Stimulated activated naive CD8-positive, alpha-beta T cell treated with anti-CD3 and anti-CD28 coated beads, Interleukin-15, amount 100 ng/mL, for 72 hours (primary cell): ENCODE results near the gene SLFN5.

Experiments used
- ATAC-seq: fragments of 150-1000 bp; cut with Tn5 transposase; 2 replicates; pipeline ENCODE4 v1.10.0; 2021; ENCODE audit warnings: mild to moderate bottlenecking, moderate library complexity
- DNase-seq, 2 donors: peaks; one replicate each; pipeline ENCODE4 v3.0.0; 2021 to 2022
- H3K27ac Mint-ChIP-seq, 2 donors: one replicate each; pipeline ENCODE4 v1.8.0; 2022; ENCODE audit warnings: mild to moderate bottlenecking in 2 of 2, mixed read lengths in 2 of 2, moderate library complexity in 2 of 2
- H3K27me3 Mint-ChIP-seq: one replicate; pipeline ENCODE4 v1.8.0; 2022; ENCODE audit warnings: mixed read lengths
- H3K4me1 Mint-ChIP-seq: one replicate; pipeline ENCODE4 v1.8.0; 2022; ENCODE audit warnings: mild to moderate bottlenecking, mixed read lengths
- H3K4me3 Mint-ChIP-seq, 2 donors: one replicate each; pipeline ENCODE4 v1.8.0; 2022; ENCODE audit warnings: mild to moderate bottlenecking in 2 of 2, mixed read lengths in 2 of 2, moderate library complexity in 1 of 2
- H3K9me3 Mint-ChIP-seq, 2 donors: one replicate each; pipeline ENCODE4 v1.8.0; 2022; ENCODE audit warnings: mixed read lengths in 2 of 2

The SLFN5 gene

GRCh38 chr17:35235289-35235688, 7.6 kb upstream of the SLFN5 start:
- Mint-ChIP-seq H3K9me3 (peaks cover 5 to 8% of the 10 kb centered on the region in 2 donors), H3K4me1 (peaks cover 95% of the 10 kb centered on the region), H3K27me3 (no peaks in the 10 kb centered on the region), H3K27ac (peak overlapping the region in 1 of 2 donors; percentile 19), H3K4me3 (peak overlapping the region in 1 of 2 donors; percentile 59)
- ATAC-seq, result peak; percentile 27
- DNase-seq, result no peak

- Mint-ChIP-seq H3K9me3 (peaks cover under 1 to 2% of the 10 kb centered on the region in 2 donors), H3K4me3 (peak overlapping the region in 1 of 2 donors; percentile 38), H3K27me3 (no peaks in the 10 kb centered on the region), H3K27ac (no peak overlapping the region), H3K4me1 (peaks cover 92% of the 10 kb centered on the region)
- peak; percentile 53 for ATAC-seq
- no peak for DNase-seq
Measured at GRCh38 chr17:35235917-35236316, 7.0 kb upstream of the SLFN5 start.

DNA sequence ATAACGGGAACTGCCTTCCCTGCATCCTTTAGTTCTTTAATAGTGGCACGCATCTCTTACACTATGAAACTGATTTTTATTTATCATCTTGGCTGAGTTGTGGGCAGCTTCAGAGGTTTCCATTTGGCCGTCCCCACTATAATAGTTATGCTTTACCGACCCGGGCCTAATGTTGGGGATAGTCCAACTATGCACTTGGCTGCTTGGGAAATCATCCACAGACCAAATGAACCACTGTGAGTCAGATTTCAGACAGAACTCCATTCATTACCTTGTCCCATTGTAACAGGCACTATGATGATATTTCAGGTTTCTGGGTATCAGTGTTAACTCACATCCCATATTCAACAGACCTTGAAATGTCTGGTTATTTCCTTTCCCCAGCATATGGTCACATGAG, 6.1 kb upstream of the SLFN5 start:
- DNase-seq, result no peak
- ATAC-seq, result no peak
- Mint-ChIP-seq H3K9me3 (no peaks in the 10 kb centered on the region), H3K4me1 (peaks cover 92% of the 10 kb centered on the region), H3K27me3 (no peaks in the 10 kb centered on the region), H3K27ac (no peak overlapping the region), H3K4me3 (no peak overlapping the region)

DNA sequence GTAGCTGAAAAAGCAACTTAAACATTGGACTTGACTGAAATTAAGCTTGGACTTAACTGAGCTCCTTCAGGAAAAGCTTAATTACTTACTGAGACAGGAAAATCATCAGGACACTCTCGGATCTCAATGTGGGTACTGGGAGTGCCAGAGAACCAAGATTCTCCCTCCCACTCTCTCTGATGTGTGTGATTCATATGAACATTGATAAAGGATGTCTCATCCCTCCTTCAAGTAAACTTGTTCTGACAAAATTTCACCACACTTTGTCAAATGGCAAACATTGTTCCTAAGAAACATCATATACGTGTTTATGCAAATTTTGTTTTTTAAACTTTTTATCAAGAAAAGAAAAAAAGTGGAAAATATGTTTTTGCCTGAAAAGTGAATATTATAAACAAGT, 4.1 kb upstream of the SLFN5 start:
- Mint-ChIP-seq H3K4me1 (peaks cover 79% of the 10 kb centered on the region), H3K9me3 (no peaks in the 10 kb centered on the region), H3K4me3 (peak overlapping the region; percentile 99 to 100), H3K27ac (peak overlapping the region in 1 of 2 donors; percentile 83), H3K27me3 (no peaks in the 10 kb centered on the region)
- ATAC-seq (peak; percentile 14), DNase-seq (peak in 1 of 2 donors; percentile 15)

- DNase-seq (no peak), ATAC-seq (no peak)
- Mint-ChIP-seq H3K4me1 (peaks cover 82% of the 10 kb centered on the region), H3K27me3 (no peaks in the 10 kb centered on the region), H3K4me3 (peak overlapping the region; percentile 99 to 100), H3K27ac (peak overlapping the region in 1 of 2 donors; percentile 9), H3K9me3 (no peaks in the 10 kb centered on the region)
Measured at GRCh38 chr17:35239823-35240222, 3.0 kb upstream of the SLFN5 start.

DNA sequence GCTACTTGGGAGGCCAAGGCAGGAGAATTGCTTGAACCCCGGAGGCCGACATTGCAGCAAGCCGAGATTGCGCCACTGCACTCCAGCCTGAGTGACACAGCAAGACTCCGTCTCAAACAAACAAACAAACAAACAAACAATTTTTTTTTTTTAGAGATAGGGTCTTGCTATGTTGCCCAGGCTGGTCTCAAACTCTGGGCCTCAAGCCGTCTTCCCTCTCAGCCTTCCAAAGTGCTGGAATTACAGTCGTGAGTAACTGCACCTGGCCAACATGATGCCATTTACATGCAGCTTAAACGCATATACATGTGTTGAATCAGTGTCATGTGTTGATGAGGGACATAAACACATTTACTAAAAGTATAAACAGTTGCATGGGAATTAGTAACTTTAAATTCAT, 2.0 kb upstream of the SLFN5 start:
- Mint-ChIP-seq H3K4me3 (peak overlapping the region; percentile 99 to 100), H3K27ac (peak overlapping the region; percentile 49 to 100), H3K4me1 (peaks cover 81% of the 10 kb centered on the region), H3K9me3 (no peaks in the 10 kb centered on the region), H3K27me3 (no peaks in the 10 kb centered on the region)
- no peak for ATAC-seq
- DNase-seq, result no peak

- Mint-ChIP-seq H3K4me3 (peak overlapping the region; percentile 99 to 100), H3K9me3 (no peaks in the 10 kb centered on the region), H3K27me3 (no peaks in the 10 kb centered on the region), H3K27ac (peak overlapping the region; percentile 98 to 100), H3K4me1 (peaks cover 76% of the 10 kb centered on the region)
- peak; percentile 26 to 47 for DNase-seq
- no peak for ATAC-seq
Measured at GRCh38 chr17:35241520-35241919, 1.4 kb upstream of the SLFN5 start.

- no peaks in the 10 kb centered on the region for H3K9me3 Mint-ChIP-seq
- H3K4me1 Mint-ChIP-seq, result peaks cover 75% of the 10 kb centered on the region
- H3K27ac Mint-ChIP-seq, result peak overlapping the region; percentile 98 to 100
- H3K4me3 Mint-ChIP-seq, result peak overlapping the region; percentile 99 to 100
- DNase-seq, result peak; percentile 87 to 94
- ATAC-seq, result peak; percentile 68
- no peaks in the 10 kb centered on the region for H3K27me3 Mint-ChIP-seq
Measured at GRCh38 chr17:35242158-35242804, 591 bp upstream of the SLFN5 start.

GRCh38 chr17:35243561-35244340, 879 bp downstream of the SLFN5 start:
- Mint-ChIP-seq H3K9me3 (no peaks in the 10 kb centered on the region), H3K27ac (peak overlapping the region; percentile 100), H3K4me3 (peak overlapping the region; percentile 99 to 100), H3K27me3 (no peaks in the 10 kb centered on the region), H3K4me1 (peaks cover 75% of the 10 kb centered on the region)
- ATAC-seq (peak; percentile 65), DNase-seq (peak; percentile 65 to 82)

DNA sequence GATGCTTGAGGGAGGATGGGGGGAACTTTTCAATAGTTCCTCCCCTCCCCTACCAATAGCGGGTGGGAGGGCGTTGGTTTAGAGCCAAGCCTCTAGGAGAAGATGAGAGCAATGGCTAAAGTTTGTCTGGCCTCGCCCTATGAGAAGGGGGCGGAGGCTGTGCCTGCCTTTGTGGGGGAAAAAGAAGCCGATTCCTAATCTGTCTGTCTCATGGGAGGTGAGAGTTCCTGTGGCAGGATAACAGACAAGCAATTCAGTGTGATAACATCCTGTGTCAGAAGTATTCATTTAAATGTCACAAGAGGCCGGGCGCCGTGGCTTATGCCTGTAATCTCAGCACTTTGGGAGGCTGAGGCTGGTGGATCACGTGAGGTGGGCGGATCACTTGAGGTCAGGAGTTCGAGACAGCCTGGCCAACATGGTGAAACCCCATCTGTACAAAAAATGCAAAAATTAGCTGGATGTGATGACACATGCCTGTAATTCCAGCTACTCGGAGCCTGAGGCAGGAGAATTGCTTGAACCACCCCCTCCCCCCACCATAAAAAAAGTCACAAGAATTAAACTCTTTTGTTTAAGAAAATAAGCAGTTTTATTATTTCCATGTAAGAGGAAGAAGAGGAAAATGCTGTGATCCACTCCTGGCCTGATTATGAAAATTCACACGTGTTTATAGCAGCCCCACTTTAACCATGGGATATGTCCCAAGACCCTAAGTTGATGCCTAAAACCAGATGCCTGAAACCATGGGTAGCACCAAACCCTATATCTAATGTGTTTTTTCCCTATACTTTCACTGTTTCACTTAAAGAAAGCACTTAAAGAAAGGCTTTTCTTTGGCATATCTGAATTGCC, 1.7 kb downstream of the SLFN5 start:
- H3K27ac Mint-ChIP-seq, result peak overlapping the region; percentile 100
- ATAC-seq (peak; percentile 72), DNase-seq (peak; percentile 82 to 95)
- H3K27me3 Mint-ChIP-seq, result no peaks in the 10 kb centered on the region
- H3K4me1 Mint-ChIP-seq, result peaks cover 71% of the 10 kb centered on the region
- no peaks in the 10 kb centered on the region for H3K9me3 Mint-ChIP-seq
- peak overlapping the region; percentile 99 to 100 for H3K4me3 Mint-ChIP-seq

GRCh38 chr17:35245196-35245486, 2.3 kb downstream of the SLFN5 start:
- peak overlapping the region; percentile 100 for H3K27ac Mint-ChIP-seq
- H3K9me3 Mint-ChIP-seq, result no peaks in the 10 kb centered on the region
- DNase-seq, result peak; percentile 40 to 63
- H3K27me3 Mint-ChIP-seq, result no peaks in the 10 kb centered on the region
- H3K4me3 Mint-ChIP-seq, result peak overlapping the region; percentile 99 to 100
- ATAC-seq, result peak; percentile 49
- H3K4me1 Mint-ChIP-seq, result peaks cover 71% of the 10 kb centered on the region

GRCh38 chr17:35252651-35253050, 9.8 kb downstream of the SLFN5 start:
- ATAC-seq, result no peak
- Mint-ChIP-seq H3K27me3 (no peaks in the 10 kb centered on the region), H3K4me3 (peak overlapping the region in 1 of 2 donors; percentile 8), H3K27ac (no peak overlapping the region), H3K9me3 (no peaks in the 10 kb centered on the region), H3K4me1 (peaks cover 81% of the 10 kb centered on the region)
- no peak for DNase-seq

GRCh38 chr17:35254107-35254773, 11.4 kb downstream of the SLFN5 start:
- Mint-ChIP-seq H3K4me1 (peaks cover 84% of the 10 kb centered on the region), H3K4me3 (peak overlapping the region in 1 of 2 donors; percentile 16), H3K27me3 (no peaks in the 10 kb centered on the region), H3K27ac (peak overlapping the region; percentile 1 to 95), H3K9me3 (peaks cover 0 to 6% of the 10 kb centered on the region in 2 donors)
- no peak for DNase-seq
- no peak for ATAC-seq

- H3K27me3 Mint-ChIP-seq, result no peaks in the 10 kb centered on the region
- H3K9me3 Mint-ChIP-seq, result peaks cover 0 to 6% of the 10 kb centered on the region in 2 donors
- peak overlapping the region in 1 of 2 donors; percentile 33 for H3K27ac Mint-ChIP-seq
- ATAC-seq (no peak), DNase-seq (no peak)
- H3K4me3 Mint-ChIP-seq, result no peak overlapping the region
- H3K4me1 Mint-ChIP-seq, result peaks cover 85% of the 10 kb centered on the region
Measured at GRCh38 chr17:35255316-35255715, 12.4 kb downstream of the SLFN5 start.

- ATAC-seq, result peak; percentile 45
- no peaks in the 10 kb centered on the region for H3K27me3 Mint-ChIP-seq
- H3K27ac Mint-ChIP-seq, result peak overlapping the region; percentile 52 to 71
- DNase-seq, result no peak
- H3K9me3 Mint-ChIP-seq, result peaks cover 0 to 6% of the 10 kb centered on the region in 2 donors
- peaks cover 85% of the 10 kb centered on the region for H3K4me1 Mint-ChIP-seq
- H3K4me3 Mint-ChIP-seq, result peak overlapping the region in 1 of 2 donors; percentile 15
Measured at GRCh38 chr17:35256629-35257028, 13.8 kb downstream of the SLFN5 start.
